K562 (cell line): ENCODE measurements around the gene TMEM63C. TPM values are rescaled to one million over a fixed set of nuclear protein-coding genes. Genes with fewer than 3 reads are reported as not detected.

Experiments
- ATAC-seq: fragments of 200-7000 bp; cut with Tn5 transposase; 3 replicates; pipeline ENCODE4 v1.9.1; 2020; ENCODE audit warnings: moderate library complexity
- BruUV-seq: library from RNA; stranded (reverse); fragments of 400-500 nt; replicated peaks from 2 replicates; lab custom pipeline; 2021; lab: Mats Ljungman, UMichigan
- CTCF ChIA-PET: fragments of 300-600 bp; formaldehyde crosslinking; extraction: SDS; loops from one replicate; lab custom pipeline; 2021; ENCODE audit warnings: low intra/inter-chr PET ratio; lab: Yijun Ruan, JAX
- POLR2A ChIA-PET: fragments of 300-600, 350-650 bp; sonication (Branson Sonifier 250); formaldehyde crosslinking; extraction: SDS; loops from one replicate; lab custom pipeline; 2021; ENCODE audit warnings: antibody characterized with exemption, inconsistent platforms; lab: Yijun Ruan, JAX
- DNase-seq, 4 experiments: peaks; one replicate each; pipeline versions ENCODE4 v3.0.0 to v3.0.0-alpha.2; 2011 to 2018; ENCODE audit warnings: low spot score in 3 of 4, mixed read lengths in 3 of 4; ENCODE audit errors: extremely low read depth in 1 of 4
- FAIRE-seq: peaks from 2 replicates; lab custom pipeline; 2011; peaks lifted over from hg19 to GRCh38; lab: Jason Lieb, UNC
- H2AFZ ChIP-seq: 2 replicates; pipeline ENCODE4 v1.6.0; 2011; ENCODE audit warnings: low read depth, low read length, control low read depth, inconsistent platforms
- H3K27ac ChIP-seq: fragments of 200-600 bp; 3 replicates; pipeline ENCODE4 v1.8.0; 2011; ENCODE audit warnings: low read depth, mild to moderate bottlenecking, control low read depth, inconsistent platforms, low read length, moderate library complexity, mixed read lengths; ENCODE audit errors: extremely low read depth
- H3K27me3 ChIP-seq, 2 experiments: fragments of 300-600 bp in 1 of 2; 2 replicates in 1 of 2; 3 replicates in 1 of 2; pipeline versions ENCODE4 v1.6.0 to v1.8.0; 2011; ENCODE audit warnings: inconsistent platforms in 2 of 2, low read length in 2 of 2, mild to moderate bottlenecking in 1 of 2, mixed read lengths in 1 of 2, moderate library complexity in 1 of 2; ENCODE audit not compliant: control insufficient read depth in 2 of 2, insufficient read depth in 2 of 2
- H3K36me3 ChIP-seq: fragments of 300-600 bp; 3 replicates; pipeline ENCODE4 v1.8.0; 2011; ENCODE audit warnings: mild to moderate bottlenecking, low read length, inconsistent platforms; ENCODE audit not compliant: control insufficient read depth, insufficient read depth
- H3K4me1 ChIP-seq, 2 experiments: fragments of 200-600 bp in 1 of 2; replicated peaks in 1 of 2; 2 replicates in 1 of 2; 3 replicates in 1 of 2; pipeline versions ENCODE4 v1.5.1 to v1.8.0; 2011; ENCODE audit warnings: inconsistent platforms in 2 of 2, low read length in 2 of 2, mild to moderate bottlenecking in 1 of 2, mixed read lengths in 1 of 2, moderate library complexity in 1 of 2; ENCODE audit not compliant: control insufficient read depth in 2 of 2, insufficient read depth in 2 of 2
- H3K4me2 ChIP-seq: 2 replicates; pipeline ENCODE4 v1.6.1; 2011; ENCODE audit warnings: low read length, control low read depth, inconsistent platforms, mixed read lengths; ENCODE audit not compliant: insufficient read depth
- H3K4me3 ChIP-seq: fragments of 200-600 bp; sonication (generic), shearing (Covaris generic); 2 replicates; pipeline ENCODE4 v1.5.1; 2016; ENCODE audit warnings: control low read depth, inconsistent platforms
- H3K79me2 ChIP-seq: fragments of 200-600 bp; 3 replicates; pipeline ENCODE4 v1.8.0; 2011; ENCODE audit warnings: low read length, inconsistent platforms; ENCODE audit not compliant: control insufficient read depth, insufficient read depth
- H3K9ac ChIP-seq, 2 experiments: 2 replicates each; pipeline versions ENCODE4 v1.6.0 to v1.6.1; 2011; ENCODE audit warnings: low read depth in 2 of 2, low read length in 2 of 2, control low read depth in 1 of 2, inconsistent platforms in 1 of 2, mild to moderate bottlenecking in 1 of 2, mixed read lengths in 1 of 2; ENCODE audit not compliant: insufficient read depth in 1 of 2
- H3K9me1 ChIP-seq: one replicate; pipeline ENCODE4 v1.6.0; 2011; ENCODE audit warnings: inconsistent platforms, mild to moderate bottlenecking, low read length, moderate library complexity; ENCODE audit not compliant: control insufficient read depth, insufficient read depth
- H3K9me3 ChIP-seq: replicated peaks from 2 replicates; pipeline ENCODE4 v1.5.1; 2011; ENCODE audit warnings: low read depth, low read length, inconsistent platforms; ENCODE audit not compliant: control insufficient read depth, insufficient read depth
- H4K20me1 ChIP-seq: replicated peaks from 2 replicates; pipeline ENCODE4 v1.6.1; 2011; ENCODE audit warnings: low read length, inconsistent platforms, mixed read lengths; ENCODE audit not compliant: control insufficient read depth, insufficient read depth
- CCNT2 ChIP-seq: IDR thresholded peaks from 2 replicates; pipeline ENCODE4 v1.6.1; 2011; ENCODE audit warnings: borderline replicate concordance, low read depth, mild to moderate bottlenecking, moderate library complexity, mixed read lengths, low read length; ENCODE audit not compliant: insufficient read length; ENCODE audit errors: extremely low read depth
- ESRRB ChIP-seq: fragments of 250-450 bp; sonication (Bioruptor Pico); IDR thresholded peaks from 2 replicates; pipeline ENCODE4 v1.5.0; 2020; ENCODE audit warnings: mild to moderate bottlenecking, moderate library complexity, borderline replicate concordance
- FIP1L1 ChIP-seq: fragments of 200-400 bp; formaldehyde crosslinking; IDR thresholded peaks from 2 replicates; pipeline ENCODE4 v1.6.1; 2018; ENCODE audit warnings: mild to moderate bottlenecking, low read depth, low read length; ENCODE audit not compliant: poor library complexity, severe bottlenecking
- HNRNPL ChIP-seq: fragments of 200-400 bp; formaldehyde crosslinking; IDR thresholded peaks from 2 replicates; pipeline ENCODE4 v1.6.1; 2017; ENCODE audit warnings: low read depth, mild to moderate bottlenecking, low read length
- MCM3 ChIP-seq: fragments of 450-650 bp; IDR thresholded peaks from 2 replicates; pipeline ENCODE4 v1.6.1; 2016
- MTA1 ChIP-seq: fragments of 450-650 bp; IDR thresholded peaks from 2 replicates; pipeline ENCODE4 v1.6.1; 2017; ENCODE audit warnings: borderline replicate concordance
- PTBP1 ChIP-seq: fragments of 200-400 bp; formaldehyde crosslinking; IDR thresholded peaks from 2 replicates; pipeline ENCODE4 v1.6.1; 2017; ENCODE audit warnings: low read depth, low read length
- SREBF1 ChIP-seq: fragments of 150-350 bp; IDR thresholded peaks from 2 replicates; pipeline ENCODE4 v1.6.1; 2014; ENCODE audit warnings: antibody characterized with exemption, low read depth, low read length, borderline replicate concordance
- TSC22D4 ChIP-seq: fragments of 450-650 bp; IDR thresholded peaks from 2 replicates; pipeline ENCODE4 v1.6.1; 2016; ENCODE audit warnings: missing genetic modification characterization, missing biosample characterization, control low read depth
- USF2 ChIP-seq: sonication (generic); formaldehyde crosslinking; IDR thresholded peaks from 2 replicates; pipeline ENCODE4 v1.5.0; 2020; ENCODE audit warnings: missing genetic modification reagents
- ZNF347 ChIP-seq: fragments of 450-650 bp; formaldehyde crosslinking; IDR thresholded peaks from 2 replicates; pipeline ENCODE4 v1.4.0; 2020; ENCODE audit warnings: low read depth, mild to moderate bottlenecking, moderate library complexity
- ZSCAN29 ChIP-seq: fragments of 450-650 bp; IDR thresholded peaks from 2 replicates; pipeline ENCODE4 v1.6.1; 2017
- WGBS: fragments of 100-300 bp; shearing (Covaris generic); methylation state at CpG from one replicate; pipeline ENCODE4 v1.1.6; 2016; ENCODE audit warnings: low coverage, mixed read lengths; ENCODE audit not compliant: insufficient coverage; ENCODE audit errors: missing lambda C conversion rate; 5-methylcytosine and 5-hydroxymethylcytosine counted together
- in situ Hi-C: fragments of 300-500 bp; cut with MboI; formaldehyde crosslinking; loops from 4 replicates; pipeline ENCODE4 v1.15.0; 2018; ENCODE audit warnings: inconsistent platforms, mixed read lengths
- intact Hi-C: fragments of 100-400 bp; cut with micrococcal nuclease; formaldehyde crosslinking; loops from 2 replicates; pipeline ENCODE4 v1.14.2; 2022
- polyA plus RNA-seq, 8 experiments: library from polyadenylated mRNA; depleted of rRNA in 4 of 8; stranded (reverse) in 5 of 8; unstranded in 3 of 8; fragments of >200 nt; fragmentation: Nextera tagmentation in 2 of 8; fragmentation: Illumina TruSeq in 1 of 8; extraction: Ambion mirVana in 2 of 8; extraction: Trizol in 1 of 8; gene quantifications; 2 replicates each; pipeline versions ENCODE4 v1.2.1 to v1.2.3, GENCODE V29; 2011 to 2014; ENCODE audit warnings: inconsistent platforms in 1 of 8, missing spikeins in 1 of 8
- total RNA-seq, 7 experiments: library from RNA; depleted of rRNA in 6 of 7; stranded (reverse); fragments of >200 nt in 6 of 7; fragmentation: Illumina TruSeq in 2 of 7; extraction: Trizol in 2 of 7; gene quantifications; 2 replicates each; pipeline versions ENCODE4 v1.2.1 to v1.2.3, GENCODE V29; 2011 to 2021; ENCODE audit warnings: low replicate concordance in 1 of 7

Gene TMEM63C
- total and polyA plus RNA-seq, 9 of the 15 experiments (the other 6 are each of a cell fraction or from before 2014, with no cell fraction given), result 0.07 TPM; not detected in 8

DNA sequence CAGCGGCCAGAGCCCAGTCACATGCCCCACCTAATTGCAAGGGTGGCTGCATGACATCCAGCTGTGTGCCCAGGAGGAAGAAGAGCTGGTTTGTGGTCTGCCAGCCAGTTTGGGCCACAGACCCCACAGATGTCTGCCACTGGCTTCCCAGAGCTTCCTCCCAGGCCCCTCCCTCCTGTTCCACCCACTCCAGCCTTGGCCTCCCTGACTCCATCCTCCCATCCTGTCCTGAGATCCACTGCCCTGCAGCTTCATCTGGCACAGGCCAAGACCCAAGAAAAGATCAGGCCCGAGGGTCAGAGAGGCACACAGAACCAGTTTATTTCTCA lies 83.6 kb downstream of the TMEM63C start:
- Histone ChIP-seq H3K9ac (no peak overlapping the region; a peak in 1 of 4 replicates), H4K20me1 (no peaks in the 10 kb centered on the region), H3K4me3 (no peak overlapping the region), H2AFZ (no peak overlapping the region), H3K27ac (no peak overlapping the region), H3K79me2 (no peaks in the 10 kb centered on the region), H3K27me3 (peaks cover 2 to 62% of the 10 kb centered on the region in 2 experiments; a peak in 4 of 5 replicates), H3K4me1 (peaks cover 0 to 1% of the 10 kb centered on the region in 2 experiments; a peak in 2 of 5 replicates), H3K9me3 (no peaks in the 10 kb centered on the region), H3K9me1 (no peaks in the 10 kb centered on the region), H3K4me2 (no peak overlapping the region), H3K36me3 (no peaks in the 10 kb centered on the region)
- in situ Hi-C loops, result no loop called here
- TF ChIP-seq CCNT2, result no peak
- no peak for TF ChIP-seq PTBP1
- no peak for TF ChIP-seq MCM3
- no peak for TF ChIP-seq SREBF1
- TF ChIP-seq ESRRB, result no peak
- TF ChIP-seq USF2 (CRISPR knock-in tag), result no peak
- no peak for TF ChIP-seq ZSCAN29
- no peak for TF ChIP-seq FIP1L1
- no peak for TF ChIP-seq MTA1
- TF ChIP-seq HNRNPL, result no peak
- TF ChIP-seq ZNF347, result no peak
- no peak for TF ChIP-seq TSC22D4
- BruUV-seq, result no TSS peak
- intact Hi-C loops, result no loop called here
- 0% methylated on average over 2 of the region's 2 CpGs for WGBS
- FAIRE-seq (no peak), ATAC-seq (no peak), DNase-seq (no peak)
- CTCF ChIA-PET, result no interaction called here
- POLR2A ChIA-PET, result no interaction called here
